GM18511 (cell line): ENCODE data around the gene UNC93B1.

ENCODE experiments used
- ATAC-seq: cut with Tn5 transposase; IDR thresholded peaks from one replicate; pipeline ENCODE4 v1.9.1; 2021; ENCODE audit warnings: mild to moderate bottlenecking, moderate library complexity; ENCODE audit not compliant: unreplicated experiment

The UNC93B1 gene

GRCh38 chr11:68040101-68040956 is 36.4 kb upstream of the UNC93B1 start:
- peak; percentile 55 for ATAC-seq

- ATAC-seq = no peak
Measured at GRCh38 chr11:68039526-68040086, 35.7 kb upstream of the UNC93B1 start.

- peak; percentile 55 for ATAC-seq
Measured at GRCh38 chr11:68038718-68039525, 35.0 kb upstream of the UNC93B1 start, which contains the start of gene TCIRG1. Gene TCIRG1, plus strand, starts transcription at chr11:68039025. Its CDS starts 2,247 bp downstream, at chr11:68041272.

- no peak for ATAC-seq
Measured at GRCh38 chr11:68038226-68038717, 34.4 kb upstream of the UNC93B1 start.

- no peak for ATAC-seq
Measured at GRCh38 chr11:68037411-68038225, 33.7 kb upstream of the UNC93B1 start.

GRCh38 chr11:68036717-68037239 is 32.9 kb upstream of the UNC93B1 start:
- ATAC-seq = no peak

- no peak for ATAC-seq
Measured at GRCh38 chr11:68036141-68036716, 32.3 kb upstream of the UNC93B1 start.

- no peak for ATAC-seq
Measured at GRCh38 chr11:68035266-68035876, 31.5 kb upstream of the UNC93B1 start.

GRCh38 chr11:68033708-68034045 is 29.8 kb upstream of the UNC93B1 start:
- no peak for ATAC-seq

- ATAC-seq = no peak
Measured at GRCh38 chr11:68032997-68033707, 29.3 kb upstream of the UNC93B1 start.

- no peak for ATAC-seq
Measured at GRCh38 chr11:68032003-68032402, 28.1 kb upstream of the UNC93B1 start.

GRCh38 chr11:68031144-68031464 is 27.2 kb upstream of the UNC93B1 start:
- no peak for ATAC-seq

GRCh38 chr11:68030318-68031143 is 26.6 kb upstream of the UNC93B1 start, which contains the start of gene NDUFS8:
Gene NDUFS8, plus strand, starts transcription at chr11:68030681. Its CDS starts 1,471 bp downstream, at chr11:68032152.
- ATAC-seq = peak; percentile 98

GRCh38 chr11:68028802-68029545 is 25.1 kb upstream of the UNC93B1 start:
- no peak for ATAC-seq

- no peak for ATAC-seq
Measured at GRCh38 chr11:68027667-68028066, 23.8 kb upstream of the UNC93B1 start.

GRCh38 chr11:68026391-68027105 is 22.7 kb upstream of the UNC93B1 start:
- no peak for ATAC-seq

- ATAC-seq = no peak
Measured at GRCh38 chr11:68025047-68025446, 21.1 kb upstream of the UNC93B1 start.
